Activated T-cell treated with anti-CD3 and anti-CD28 coated beads for 24 hours (primary cell): ENCODE results near the gene BCAT1.
A peak's percentile ranks its signal among the peaks of the same experiment; 100 is the strongest.
"Not testable (repeated sequence)": the region's sequence is repeated elsewhere in the genome, so short reads cannot be mapped to it uniquely, and the experiment has no call there.

ENCODE experiments used
- DNase-seq: peaks from one replicate; pipeline ENCODE4 v3.0.0-alpha.2; 2020; ENCODE audit warnings: low read depth

The BCAT1 gene

GRCh38 chr12:24926080-24926479, 22.8 kb downstream of the BCAT1 start:
- DNase-seq: not testable (repeated sequence)

- no peak for DNase-seq
Measured at GRCh38 chr12:24922090-24922489, 26.8 kb downstream of the BCAT1 start.

DNA sequence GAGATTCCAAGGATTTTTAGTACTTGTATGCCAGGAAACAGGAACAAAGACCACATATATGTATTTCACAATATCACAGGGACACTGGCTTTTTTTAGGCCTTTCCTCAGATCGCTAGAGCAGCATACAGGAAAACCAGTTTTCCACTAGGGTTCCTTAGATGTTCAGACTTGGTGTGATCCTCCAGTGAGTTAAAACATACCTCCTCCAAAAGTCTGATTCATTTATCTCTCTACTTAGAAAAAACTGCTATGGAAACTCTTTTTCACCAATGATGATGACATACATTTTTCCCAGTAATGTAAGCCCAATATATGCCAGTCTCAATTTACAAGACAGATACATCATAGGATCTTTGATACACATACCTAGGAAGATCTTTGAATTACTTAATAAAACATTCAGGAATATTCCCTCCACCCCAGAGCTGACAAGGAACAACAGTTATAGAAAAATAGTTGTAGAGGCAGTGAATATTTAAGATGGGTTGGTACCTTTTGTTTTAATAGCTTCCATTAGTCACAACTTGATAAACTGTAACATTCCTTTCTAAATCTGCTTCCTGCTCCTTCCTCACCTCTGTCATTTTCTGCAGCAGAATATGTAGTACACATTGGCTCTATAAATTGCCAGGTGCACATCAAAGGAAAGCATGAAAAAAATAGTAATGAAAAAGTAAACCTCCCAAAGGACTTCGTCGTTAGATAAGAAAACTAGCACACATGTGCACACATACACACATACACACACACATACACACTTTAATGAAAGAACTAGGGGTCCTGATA, 27.5 kb downstream of the BCAT1 start:
- DNase-seq: no peak

DNA sequence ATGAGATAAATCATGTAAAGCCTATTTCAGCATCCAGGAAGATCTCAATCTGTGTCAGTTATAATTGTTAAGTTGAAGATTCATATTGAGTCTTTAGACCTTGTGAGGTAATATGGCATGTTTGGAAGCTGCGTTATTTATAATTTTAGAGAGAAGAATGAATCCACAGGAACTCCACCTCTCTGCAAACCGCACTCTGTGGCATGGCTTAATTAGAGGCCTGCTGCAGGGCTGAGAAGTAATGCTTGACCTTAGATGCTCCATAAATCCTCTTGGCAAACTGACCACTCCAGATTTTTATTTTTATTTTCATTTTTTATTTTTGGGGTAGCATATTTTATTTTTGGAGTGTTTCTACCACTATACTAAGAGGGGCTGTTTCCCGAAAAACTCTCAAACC, 28.8 kb downstream of the BCAT1 start:
- DNase-seq: no peak

DNA sequence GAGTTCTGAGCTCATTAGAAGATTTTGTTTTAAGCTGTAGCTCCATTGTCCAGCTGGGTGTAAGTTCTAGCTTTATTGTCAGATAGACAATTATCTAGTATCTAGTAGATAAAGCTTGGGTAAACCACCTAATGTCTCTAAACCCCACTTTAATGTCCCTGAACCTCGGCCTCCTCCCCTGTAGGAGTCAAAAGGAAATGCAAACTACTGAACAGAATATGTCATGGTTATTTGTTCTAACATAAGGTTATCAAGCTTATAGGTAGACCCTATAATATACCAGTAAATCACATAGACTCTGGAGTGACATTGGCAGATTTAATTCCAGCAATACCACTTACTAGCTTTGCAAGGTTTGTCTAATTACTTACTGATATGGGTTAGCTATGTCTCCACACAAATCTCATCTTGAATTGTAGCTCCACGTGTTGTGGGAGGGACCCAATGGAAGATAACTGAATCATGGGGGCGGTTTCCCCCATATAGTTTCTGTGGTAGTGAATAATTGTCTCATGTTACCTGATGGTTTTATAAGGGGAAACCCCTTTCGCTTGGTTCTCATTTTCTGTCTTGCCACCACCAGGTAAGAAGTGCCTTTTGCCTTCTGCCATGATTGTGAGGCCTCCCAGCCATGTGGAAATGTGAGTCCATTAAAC, 29.4 kb downstream of the BCAT1 start:
- DNase-seq: peak; percentile 44

GRCh38 chr12:24918596-24918995, 30.3 kb downstream of the BCAT1 start:
- DNase-seq: no peak

DNA sequence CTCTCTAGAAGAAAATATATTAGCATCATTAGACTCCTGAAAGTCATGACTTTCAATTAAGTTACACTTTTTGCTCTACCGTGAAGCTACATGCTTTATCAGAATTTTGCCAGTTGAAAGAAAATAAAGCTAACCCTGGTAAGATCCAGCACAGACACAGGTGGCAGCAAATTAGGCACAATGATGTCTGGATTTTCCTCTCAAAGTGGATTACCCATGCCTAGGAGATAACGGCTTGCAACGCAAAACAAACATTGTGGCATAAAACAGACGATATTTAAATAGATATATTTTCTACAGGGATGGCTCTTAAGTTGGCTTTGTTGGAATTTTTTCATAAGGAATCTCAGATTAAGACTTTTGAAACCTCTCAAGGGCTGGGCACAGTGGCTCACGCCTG, 33.4 kb downstream of the BCAT1 start:
- DNase-seq: no peak

DNA sequence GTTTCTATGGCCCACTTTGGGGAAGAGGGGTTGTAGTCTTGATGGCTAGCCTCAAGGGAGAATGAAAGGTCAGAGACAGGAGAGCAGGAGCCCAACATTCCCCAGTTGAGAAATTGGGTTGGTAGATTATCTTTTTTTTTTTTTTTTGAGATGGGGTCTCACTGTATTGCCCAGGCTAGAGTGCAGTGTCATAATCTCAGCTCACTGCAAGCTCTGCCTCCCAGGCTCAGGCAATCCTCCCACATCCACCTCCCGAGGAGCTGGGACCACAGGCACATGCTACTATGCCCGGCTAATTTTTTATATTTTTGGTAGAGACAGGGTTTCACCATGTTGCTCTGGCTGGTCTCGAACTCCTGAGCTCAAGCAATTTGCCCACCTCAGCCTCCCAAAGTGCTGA, 34.9 kb downstream of the BCAT1 start:
- no peak for DNase-seq

- DNase-seq: no peak
Measured at GRCh38 chr12:24913130-24913529, 35.8 kb downstream of the BCAT1 start.

- no peak for DNase-seq
Measured at GRCh38 chr12:24911271-24911791, 37.6 kb downstream of the BCAT1 start.

- DNase-seq: not testable (repeated sequence)
Measured at GRCh38 chr12:24910192-24910591, 38.7 kb downstream of the BCAT1 start.

DNA sequence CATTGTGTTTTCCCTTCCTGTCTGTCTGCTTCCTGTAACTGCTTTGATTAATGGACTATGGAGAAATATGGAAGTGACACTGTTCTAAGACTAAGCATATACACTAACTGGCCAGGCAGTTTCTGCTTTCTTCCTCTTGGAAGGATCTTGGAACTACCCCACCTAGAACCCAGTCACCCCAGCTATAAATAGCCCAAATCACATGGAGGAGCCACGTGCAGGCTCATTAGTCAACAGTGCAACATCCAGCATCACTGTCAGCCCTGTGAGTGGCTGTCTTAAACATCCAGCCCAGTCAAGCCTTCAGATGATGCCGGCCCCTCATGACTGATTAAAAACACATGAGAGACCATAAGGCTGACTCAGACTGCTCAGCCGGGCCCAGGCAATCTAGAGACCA, 39.2 kb downstream of the BCAT1 start:
- no peak for DNase-seq

GRCh38 chr12:24907464-24907863, 41.4 kb downstream of the BCAT1 start:
- no peak for DNase-seq

GRCh38 chr12:24906141-24906540, 42.8 kb downstream of the BCAT1 start:
- DNase-seq: no peak

DNA sequence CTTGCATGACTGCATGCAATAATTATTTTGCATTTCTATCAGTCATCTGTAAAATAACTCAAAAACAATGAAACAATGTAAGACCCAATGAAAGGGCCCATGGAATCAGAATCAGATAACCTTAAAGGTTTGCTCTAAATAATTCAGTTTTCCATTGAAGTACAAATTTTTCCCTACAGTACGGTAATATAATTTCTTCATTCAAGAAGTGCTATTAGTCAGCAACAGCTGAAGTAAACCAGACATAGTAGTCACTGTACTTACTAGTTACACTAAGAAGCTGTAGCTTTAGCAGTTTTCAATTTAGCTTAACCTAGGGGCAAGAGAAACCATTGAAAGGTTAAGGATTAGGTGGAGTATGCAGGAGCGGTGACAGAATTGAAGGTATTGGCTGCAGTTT, 43.5 kb downstream of the BCAT1 start:
- no peak for DNase-seq

DNA sequence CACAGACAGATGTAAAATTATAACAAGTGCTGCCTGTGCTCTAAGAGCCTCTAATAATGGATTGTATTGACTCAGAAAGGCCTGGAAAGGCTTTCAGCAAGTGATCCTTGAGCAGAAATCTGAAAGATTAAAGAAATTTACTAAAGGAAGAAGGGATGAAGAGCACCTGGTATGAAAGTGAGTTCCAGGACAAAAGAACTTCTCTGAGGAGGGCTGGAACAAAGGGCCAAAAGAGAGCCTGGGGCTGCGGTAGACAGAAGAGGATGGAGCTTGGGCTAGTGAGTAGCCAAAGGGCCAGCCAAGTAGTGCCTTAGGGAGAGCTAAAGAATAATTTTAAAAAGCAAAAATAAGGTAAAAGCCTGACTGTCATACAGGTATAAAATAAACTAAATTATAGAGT, 44.0 kb downstream of the BCAT1 start:
- no peak for DNase-seq

DNA sequence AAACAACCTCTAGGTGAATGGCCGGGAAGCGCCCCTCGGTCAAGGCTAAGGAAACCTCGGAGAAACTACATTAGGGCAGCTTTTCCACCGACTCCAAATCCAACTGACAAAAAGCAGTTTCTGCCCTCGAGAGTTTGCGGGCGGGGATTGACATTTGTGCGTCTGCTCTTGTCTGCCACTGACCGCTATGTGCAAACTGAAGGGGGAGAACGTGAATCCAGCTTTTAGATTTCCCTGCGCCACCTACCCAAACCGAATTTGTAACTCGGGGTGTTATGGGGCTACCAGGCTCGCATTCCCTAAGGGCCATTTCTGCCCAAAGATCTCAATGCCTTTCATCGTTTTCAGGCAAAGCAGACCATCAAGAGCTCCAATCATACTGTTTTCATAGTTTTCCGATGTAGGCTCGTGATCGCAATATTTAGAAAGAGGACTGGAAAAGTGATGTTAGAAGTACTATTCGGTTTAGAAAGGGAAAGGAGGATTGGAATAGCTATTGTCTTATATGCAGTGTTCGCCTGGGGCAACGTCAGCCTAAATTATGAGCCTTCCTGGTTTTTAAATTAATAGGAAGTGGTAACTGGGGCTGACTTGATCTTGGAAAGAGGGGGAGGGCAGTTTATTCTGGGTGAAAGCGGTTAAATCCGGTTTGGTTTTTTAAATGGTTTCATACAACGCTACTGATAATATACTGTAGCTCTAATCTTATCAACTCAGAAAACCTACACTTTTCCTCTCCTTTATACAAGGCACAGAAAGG, 45.4 kb downstream of the BCAT1 start:
- no peak for DNase-seq

GRCh38 chr12:24902511-24903328, 46.2 kb downstream of the BCAT1 start:
- DNase-seq: no peak

GRCh38 chr12:24901576-24902461, 47.1 kb downstream of the BCAT1 start:
- DNase-seq: no peak

DNA sequence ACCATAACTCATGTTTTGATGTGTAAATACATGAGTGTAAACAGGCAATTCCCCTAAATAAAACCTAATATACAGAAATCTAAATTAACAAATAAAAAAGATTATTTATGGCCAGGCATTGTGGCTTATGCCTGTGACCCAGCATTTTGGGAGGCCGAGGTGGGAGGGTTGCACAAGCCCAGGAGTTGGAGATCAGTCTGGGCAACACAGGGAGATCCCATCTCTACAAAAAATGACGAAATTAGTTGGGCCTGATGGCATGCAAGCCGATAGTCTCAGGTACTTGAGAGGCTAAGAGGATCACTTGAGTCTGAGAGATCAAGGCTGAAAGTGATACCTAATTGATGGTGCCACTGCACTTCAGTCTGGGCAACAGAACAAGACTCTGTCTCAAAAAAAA, 48.7 kb downstream of the BCAT1 start:
- DNase-seq: no peak
